ENCODE results near the gene ERN1. TPM values are rescaled to one million over a fixed set of nuclear protein-coding genes. Genes with fewer than 3 reads are reported as not detected.
"Not testable (repeated sequence)": the region's sequence is repeated elsewhere in the genome, so short reads cannot be mapped to it uniquely, and the experiment has no call there.

The ERN1 gene
- total and polyA plus RNA-seq, 5 donors, result 3.3 to 11.4 (median 9.2) TPM

- 93% methylated on average over 3 of the region's 3 CpGs for WGBS
- ATAC-seq; H3K27ac ChIP-seq (ENCODE audit: low read length): not testable (repeated sequence)
These were observed 37.7 kb upstream of the ERN1 start for GRCh38 chr17:64167666-64168065.

GRCh38 chr17:64166876-64167275 is 36.9 kb upstream of the ERN1 start:
- Histone ChIP-seq H3K4me3 (ENCODE audit: low read length) (no peak overlapping the region), H3K27ac (ENCODE audit: low read length) (no peak overlapping the region), H3K27me3 (ENCODE audit: control insufficient read depth, insufficient read depth) (no peaks in the 10 kb centered on the region), H3K9me3 (ENCODE audit: control insufficient read depth, low read length) (no peaks in the 10 kb centered on the region), H3K4me1 (ENCODE audit: control insufficient read depth, insufficient read depth, low read length) (no peaks in the 10 kb centered on the region)
- 93% methylated on average over 3 of the region's 3 CpGs for WGBS
- DNase-seq (no peak), ATAC-seq (no peak)
- intact Hi-C loops (cut with DNase I), result no loop called here

More at GRCh38 chr17:64167666-64168065, 37.7 kb upstream of the ERN1 start:
- H3K9me3 ChIP-seq (ENCODE audit: control insufficient read depth, low read length); DNase-seq; H3K4me1 ChIP-seq (ENCODE audit: control insufficient read depth, insufficient read depth, low read length); intact Hi-C loops (cut with DNase I); H3K27me3 ChIP-seq (ENCODE audit: control insufficient read depth, insufficient read depth); H3K4me3 ChIP-seq (ENCODE audit: low read length): not testable (repeated sequence)

DNA sequence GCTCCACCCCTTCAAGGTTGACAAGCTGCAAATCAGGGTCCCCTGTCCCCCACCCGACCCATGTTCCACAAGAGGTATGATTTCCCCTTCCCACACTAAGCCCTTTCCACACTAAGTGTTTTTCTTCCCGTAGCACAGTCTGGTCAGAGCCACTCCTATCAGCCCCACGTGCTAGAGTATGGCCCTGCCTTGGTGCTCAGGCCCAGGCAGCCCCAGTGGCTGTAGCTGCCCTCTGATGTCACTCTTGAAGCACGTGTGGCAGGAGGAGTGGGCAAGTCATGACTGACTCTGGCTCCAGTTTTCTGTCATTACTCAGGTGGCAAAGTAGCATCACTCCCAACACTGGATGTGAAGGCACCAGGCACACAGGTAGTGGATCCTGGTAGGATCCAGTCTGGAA is 35.4 kb upstream of the ERN1 start:
- DNase-seq (no peak), ATAC-seq (peak in 1 of 2 donors; percentile 37)
- intact Hi-C loops (cut with DNase I), result no loop called here
- WGBS, result 85% methylated on average over 4 of the region's 4 CpGs
- H3K4me3 ChIP-seq (ENCODE audit: low read length), result no peak overlapping the region
- H3K4me1 ChIP-seq (ENCODE audit: control insufficient read depth, insufficient read depth, low read length), result no peaks in the 10 kb centered on the region
- no peak overlapping the region for H3K27ac ChIP-seq (ENCODE audit: low read length)
- no peaks in the 10 kb centered on the region for H3K9me3 ChIP-seq (ENCODE audit: control insufficient read depth, low read length)
- no peaks in the 10 kb centered on the region for H3K27me3 ChIP-seq (ENCODE audit: control insufficient read depth, insufficient read depth)

- intact Hi-C loops (cut with DNase I), result no loop called here
- no peak overlapping the region for H3K27ac ChIP-seq (ENCODE audit: low read length)
- ATAC-seq, result no peak
These were observed 34.8 kb upstream of the ERN1 start for GRCh38 chr17:64164596-64165285.

GRCh38 chr17:64163468-64163867 is 33.5 kb upstream of the ERN1 start:
- H3K27ac ChIP-seq (ENCODE audit: low read length), result no peak overlapping the region
- no peak overlapping the region for H3K4me3 ChIP-seq (ENCODE audit: low read length)
- intact Hi-C loops (cut with DNase I), result no loop called here
- H3K9me3 ChIP-seq (ENCODE audit: control insufficient read depth, low read length), result no peaks in the 10 kb centered on the region
- H3K4me1 ChIP-seq (ENCODE audit: control insufficient read depth, insufficient read depth, low read length), result no peaks in the 10 kb centered on the region
- no peak for ATAC-seq
- 81% methylated on average over 6 of the region's 6 CpGs for WGBS
- DNase-seq, result no peak
- H3K27me3 ChIP-seq (ENCODE audit: control insufficient read depth, insufficient read depth), result no peaks in the 10 kb centered on the region

More at GRCh38 chr17:64164596-64165285, 34.8 kb upstream of the ERN1 start:
- Histone ChIP-seq H3K4me3 (ENCODE audit: low read length) (no peak overlapping the region), H3K9me3 (ENCODE audit: control insufficient read depth, low read length) (no peaks in the 10 kb centered on the region), H3K4me1 (ENCODE audit: control insufficient read depth, insufficient read depth, low read length) (no peaks in the 10 kb centered on the region), H3K27me3 (ENCODE audit: control insufficient read depth, insufficient read depth) (no peaks in the 10 kb centered on the region)
- DNase-seq, result no peak
- 79% methylated on average over 6 of the region's 6 CpGs for WGBS

DNA sequence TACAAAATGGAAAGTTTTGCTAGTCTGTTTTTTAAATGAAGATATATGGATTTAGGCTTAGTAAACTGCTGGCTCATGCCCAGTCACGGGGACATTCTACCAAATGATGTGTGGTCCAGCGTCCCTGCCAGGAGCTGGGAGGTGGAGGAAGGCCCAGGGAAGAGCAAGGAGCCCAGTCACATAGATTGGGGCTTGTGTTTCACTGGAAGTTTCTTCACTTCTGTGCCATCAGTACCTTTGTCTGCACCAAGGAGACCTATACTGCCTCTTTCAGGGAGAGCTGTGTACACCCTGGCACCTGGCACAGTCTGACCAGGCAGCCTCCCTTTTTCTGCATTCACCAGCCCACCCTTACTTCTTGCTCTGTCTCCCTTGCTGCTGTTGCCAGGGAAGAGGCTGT is 32.6 kb upstream of the ERN1 start:
- DNase-seq (no peak), ATAC-seq (no peak)
- H3K9me3 ChIP-seq (ENCODE audit: control insufficient read depth, low read length), result no peaks in the 10 kb centered on the region
- no peak overlapping the region for H3K27ac ChIP-seq (ENCODE audit: low read length)
- H3K4me1 ChIP-seq (ENCODE audit: control insufficient read depth, insufficient read depth, low read length), result peaks cover 3% of the 10 kb centered on the region
- 83% methylated on average over 2 of the region's 2 CpGs for WGBS
- no peak overlapping the region for H3K4me3 ChIP-seq (ENCODE audit: low read length)
- intact Hi-C loops (cut with DNase I), result no loop called here
- H3K27me3 ChIP-seq (ENCODE audit: control insufficient read depth, insufficient read depth), result no peaks in the 10 kb centered on the region

GRCh38 chr17:64161380-64162176 is 31.6 kb upstream of the ERN1 start:
- Histone ChIP-seq H3K9me3 (ENCODE audit: control insufficient read depth, low read length) (no peaks in the 10 kb centered on the region), H3K27ac (ENCODE audit: low read length) (no peak overlapping the region), H3K4me1 (ENCODE audit: control insufficient read depth, insufficient read depth, low read length) (peaks cover 4% of the 10 kb centered on the region), H3K4me3 (ENCODE audit: low read length) (no peak overlapping the region), H3K27me3 (ENCODE audit: control insufficient read depth, insufficient read depth) (no peaks in the 10 kb centered on the region)
- DNase-seq, result no peak
- no peak for ATAC-seq
- intact Hi-C loops (cut with DNase I), result no loop called here
- WGBS, result 70% methylated on average over 6 of the region's 6 CpGs

GRCh38 chr17:64160378-64160777 is 30.4 kb upstream of the ERN1 start:
- H3K4me1 ChIP-seq (ENCODE audit: control insufficient read depth, insufficient read depth, low read length), result peaks cover 8% of the 10 kb centered on the region
- DNase-seq (no peak), ATAC-seq (no peak)
- H3K4me3 ChIP-seq (ENCODE audit: low read length), result no peak overlapping the region
- 97% methylated on average over 4 of the region's 4 CpGs for WGBS
- H3K27ac ChIP-seq (ENCODE audit: low read length), result no peak overlapping the region
- H3K27me3 ChIP-seq (ENCODE audit: control insufficient read depth, insufficient read depth), result no peaks in the 10 kb centered on the region
- intact Hi-C loops (cut with DNase I), result no loop called here
- H3K9me3 ChIP-seq (ENCODE audit: control insufficient read depth, low read length), result no peaks in the 10 kb centered on the region

DNA sequence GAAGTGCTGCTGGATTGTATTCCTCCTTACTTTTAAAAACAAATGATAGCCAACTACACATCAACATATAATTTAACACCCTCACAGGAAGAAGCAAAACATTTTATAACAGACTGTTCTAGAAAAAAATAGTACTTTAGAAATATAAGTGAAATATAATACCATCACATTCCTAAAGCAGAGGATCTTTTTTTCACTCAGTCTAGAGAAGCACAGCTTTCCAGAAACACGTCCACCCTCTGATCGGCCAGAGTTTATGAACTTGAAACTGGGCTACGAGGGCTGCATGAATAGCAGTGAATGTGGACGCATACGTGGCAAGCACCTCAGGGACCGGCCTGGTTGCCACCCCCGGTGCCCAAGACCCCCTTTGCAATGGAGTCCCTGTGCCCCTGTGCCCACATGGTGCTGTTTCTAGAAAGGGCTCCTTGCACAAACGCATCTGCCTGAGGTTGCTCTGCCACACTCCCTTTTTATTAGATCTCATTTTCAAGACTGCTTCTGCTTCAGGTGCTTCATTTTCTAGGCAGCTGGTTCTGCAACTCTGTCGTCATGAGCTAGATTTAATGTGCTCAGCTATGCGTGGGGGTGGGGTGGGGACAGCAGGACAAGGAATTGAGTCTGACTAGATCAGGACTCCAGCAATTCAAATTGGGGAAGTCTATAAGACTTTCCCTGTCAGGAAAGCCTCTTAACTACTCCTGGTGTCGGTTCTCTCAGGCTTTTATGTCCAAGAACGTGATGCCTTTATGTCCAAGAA is 29.1 kb upstream of the ERN1 start:
- Histone ChIP-seq H3K4me1 (ENCODE audit: control insufficient read depth, insufficient read depth, low read length) (peaks cover 17% of the 10 kb centered on the region), H3K4me3 (ENCODE audit: low read length) (no peak overlapping the region), H3K9me3 (ENCODE audit: control insufficient read depth, low read length) (no peaks in the 10 kb centered on the region), H3K27me3 (ENCODE audit: control insufficient read depth, insufficient read depth) (no peaks in the 10 kb centered on the region), H3K27ac (ENCODE audit: low read length) (no peak overlapping the region)
- intact Hi-C loops (cut with DNase I), result loop anchor here in 2 of 4 donors (10.0 kb wide), 2 partner anchors 46 to 106 kb away; partner anchors contain the start of gene TEX2 (in 1 of the 2)
- DNase-seq (no peak), ATAC-seq (no peak)
- 74% methylated on average over 12 of the region's 12 CpGs for WGBS

DNA sequence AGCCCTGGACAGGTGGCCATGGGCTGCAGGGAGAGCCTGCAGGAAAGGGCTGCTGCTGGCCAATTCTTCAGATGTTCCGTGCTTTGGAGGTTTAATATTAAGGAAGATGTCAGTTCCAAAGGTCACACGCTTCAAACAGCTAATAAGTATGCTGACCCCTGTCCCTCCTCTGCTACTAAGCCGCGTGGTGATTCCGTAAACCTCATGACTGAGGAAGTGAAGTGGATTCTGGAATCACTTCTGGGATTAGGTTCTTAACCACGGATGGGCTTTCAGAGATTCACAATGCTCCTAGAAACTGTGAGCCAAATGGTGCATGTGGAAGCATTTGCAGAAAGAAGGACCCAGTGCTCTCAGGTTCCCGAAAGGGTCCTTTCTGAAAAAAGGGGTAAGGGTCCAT is 28.5 kb upstream of the ERN1 start:
- Histone ChIP-seq H3K4me1 (ENCODE audit: control insufficient read depth, insufficient read depth, low read length) (peaks cover 17% of the 10 kb centered on the region), H3K4me3 (ENCODE audit: low read length) (no peak overlapping the region), H3K27ac (ENCODE audit: low read length) (no peak overlapping the region), H3K9me3 (ENCODE audit: control insufficient read depth, low read length) (no peaks in the 10 kb centered on the region), H3K27me3 (ENCODE audit: control insufficient read depth, insufficient read depth) (no peaks in the 10 kb centered on the region)
- DNase-seq (no peak), ATAC-seq (no peak)
- intact Hi-C loops (cut with DNase I), result loop anchor here in 2 of 4 donors (10.0 kb wide), 2 partner anchors 46 to 106 kb away; partner anchors contain the start of gene TEX2 (in 1 of the 2)
- WGBS, result 60% methylated on average over 7 of the region's 7 CpGs
